ENCODE results near the gene SERTAD2. TPM values are rescaled to one million over a fixed set of nuclear protein-coding genes. Genes with fewer than 3 reads are reported as not detected.

Gene SERTAD2
- total RNA-seq, 1 experiment from 2014 or later = 19.8 TPM

DNA sequence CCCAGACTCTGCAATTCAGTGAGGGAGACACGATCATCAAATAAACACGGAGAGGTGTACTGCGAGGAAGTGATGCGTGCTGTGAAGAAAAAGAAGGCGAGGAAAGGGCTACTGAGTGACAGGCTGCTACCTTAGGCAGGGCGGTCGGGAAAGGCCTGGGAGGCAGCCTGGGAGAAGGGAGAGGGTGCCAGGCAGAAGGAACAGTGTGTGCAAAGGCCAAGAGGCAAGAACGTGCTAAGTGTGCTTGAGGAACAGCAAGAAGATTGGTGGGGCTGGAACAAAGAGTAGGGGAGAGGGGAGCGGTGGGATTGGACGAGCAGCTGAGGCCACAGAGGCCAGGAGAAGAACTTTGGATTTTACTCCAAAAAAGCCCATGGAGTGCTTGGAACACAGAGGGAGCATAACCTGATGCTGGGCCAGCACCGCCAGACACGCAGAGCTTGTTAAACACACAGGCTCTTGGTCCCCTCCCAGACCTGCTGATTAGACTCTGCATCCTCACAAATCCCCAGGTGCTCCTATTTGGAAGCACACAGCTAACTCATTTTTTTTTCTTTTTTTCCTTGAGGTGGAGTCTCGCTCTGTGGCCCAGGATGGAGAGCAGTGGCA is 30.4 kb downstream of the SERTAD2 start:
- Histone ChIP-seq H3F3A (ENCODE audit: low read length, unreplicated experiment) (no peaks in the 10 kb centered on the region), H3K9me3 (ENCODE audit: low read length) (no peaks in the 10 kb centered on the region), H3K27me3 (ENCODE audit: low read length) (no peaks in the 10 kb centered on the region), H3K4me1 (ENCODE audit: insufficient read depth, low read length) (no peaks in the 10 kb centered on the region), H3K9ac (ENCODE audit: low read length) (no peak overlapping the region), H2AFZ (ENCODE audit: low read length) (no peak overlapping the region), H4K20me1 (ENCODE audit: low read length) (no peaks in the 10 kb centered on the region), H3K79me2 (ENCODE audit: low read length) (no peaks in the 10 kb centered on the region), H3K9me2 (replicated peaks; ENCODE audit: low read length) (no peaks in the 10 kb centered on the region), H3K4me2 (ENCODE audit: low read length) (no peak overlapping the region), H3K27ac (ENCODE audit: low read length) (no peak overlapping the region), H3K36me3 (ENCODE audit: low read depth, low read length) (no peaks in the 10 kb centered on the region), H3K4me3 (ENCODE audit: low read length) (no peak overlapping the region)
- TF ChIP-seq EZH2phosphoT487 (IDR thresholded peaks at IDR 0.05; ENCODE audit: borderline replicate concordance, low read length) (no peak), EZH2 (IDR thresholded peaks at IDR 0.05; ENCODE audit: low read length, unreplicated experiment) (no peak)
- TF ChIP-seq, protein P1, sequence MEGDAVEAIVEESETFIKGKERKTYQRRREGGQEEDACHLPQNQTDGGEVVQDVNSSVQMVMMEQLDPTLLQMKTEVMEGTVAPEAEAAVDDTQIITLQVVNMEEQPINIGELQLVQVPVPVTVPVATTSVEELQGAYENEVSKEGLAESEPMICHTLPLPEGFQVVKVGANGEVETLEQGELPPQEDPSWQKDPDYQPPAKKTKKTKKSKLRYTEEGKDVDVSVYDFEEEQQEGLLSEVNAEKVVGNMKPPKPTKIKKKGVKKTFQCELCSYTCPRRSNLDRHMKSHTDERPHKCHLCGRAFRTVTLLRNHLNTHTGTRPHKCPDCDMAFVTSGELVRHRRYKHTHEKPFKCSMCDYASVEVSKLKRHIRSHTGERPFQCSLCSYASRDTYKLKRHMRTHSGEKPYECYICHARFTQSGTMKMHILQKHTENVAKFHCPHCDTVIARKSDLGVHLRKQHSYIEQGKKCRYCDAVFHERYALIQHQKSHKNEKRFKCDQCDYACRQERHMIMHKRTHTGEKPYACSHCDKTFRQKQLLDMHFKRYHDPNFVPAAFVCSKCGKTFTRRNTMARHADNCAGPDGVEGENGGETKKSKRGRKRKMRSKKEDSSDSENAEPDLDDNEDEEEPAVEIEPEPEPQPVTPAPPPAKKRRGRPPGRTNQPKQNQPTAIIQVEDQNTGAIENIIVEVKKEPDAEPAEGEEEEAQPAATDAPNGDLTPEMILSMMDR (conservative IDR thresholded peaks at IDR 0.05; ENCODE audit: low read depth, low read length) = no peak
- POLR2A ChIA-PET (ENCODE audit: unreplicated experiment) = no interaction called here
- BruUV-seq (replicated peaks) = no TSS peak
- DNase-seq = no peak
- CTCF ChIA-PET = no interaction called here
- intact Hi-C loops (cut with micrococcal nuclease) = no loop called here
- ATAC-seq = no peak

DNA sequence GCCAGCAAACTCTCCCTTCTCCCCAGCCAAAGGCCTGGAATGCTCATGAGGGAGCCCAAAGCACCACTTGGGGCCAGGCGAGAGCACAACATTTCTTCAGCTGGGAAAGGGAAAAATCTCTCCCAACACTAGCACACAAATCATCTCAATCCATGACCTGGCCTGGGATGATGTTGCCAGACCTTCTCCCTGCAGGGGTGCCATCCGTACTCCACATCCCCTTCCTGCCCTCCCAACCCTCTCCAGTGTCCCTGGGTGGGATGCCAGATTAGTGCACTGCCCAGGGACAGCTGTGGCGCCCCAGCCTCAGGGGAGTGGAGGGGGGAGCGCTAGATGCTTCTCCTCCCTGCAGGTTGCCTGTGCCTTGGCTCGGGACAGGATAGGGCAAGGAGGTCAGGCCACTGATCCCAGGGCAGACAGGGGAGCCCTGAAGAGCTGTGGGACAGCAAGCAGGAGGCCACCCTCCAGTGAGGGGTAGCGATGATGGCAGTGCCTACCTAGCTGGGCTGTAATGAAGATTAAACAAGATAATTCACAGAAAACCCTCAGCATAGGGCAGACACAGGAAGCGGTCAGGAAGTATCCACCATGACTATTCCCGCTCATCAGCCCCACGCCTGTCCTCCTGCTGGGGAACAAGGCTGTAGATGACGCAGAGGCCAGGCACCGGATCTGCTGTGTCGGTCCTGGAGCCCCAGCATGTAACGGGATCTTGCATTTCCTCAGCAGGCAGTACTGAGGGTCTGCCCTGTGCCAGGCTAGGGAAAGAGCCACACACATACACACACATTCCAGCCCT is 31.1 kb downstream of the SERTAD2 start:
- Histone ChIP-seq H3F3A (ENCODE audit: low read length, unreplicated experiment) (no peaks in the 10 kb centered on the region), H3K36me3 (ENCODE audit: low read depth, low read length) (no peaks in the 10 kb centered on the region), H3K27ac (ENCODE audit: low read length) (no peak overlapping the region), H3K4me3 (ENCODE audit: low read length) (no peak overlapping the region), H3K4me2 (ENCODE audit: low read length) (no peak overlapping the region), H3K27me3 (ENCODE audit: low read length) (no peaks in the 10 kb centered on the region), H3K9ac (ENCODE audit: low read length) (no peak overlapping the region), H2AFZ (ENCODE audit: low read length) (no peak overlapping the region), H3K4me1 (ENCODE audit: insufficient read depth, low read length) (no peaks in the 10 kb centered on the region), H3K9me3 (ENCODE audit: low read length) (no peaks in the 10 kb centered on the region), H3K9me2 (replicated peaks; ENCODE audit: low read length) (no peaks in the 10 kb centered on the region), H4K20me1 (ENCODE audit: low read length) (no peaks in the 10 kb centered on the region), H3K79me2 (ENCODE audit: low read length) (no peaks in the 10 kb centered on the region)
- ChIA-PET POLR2A (ENCODE audit: unreplicated experiment) (no interaction called here), CTCF (no interaction called here)
- ATAC-seq (no peak), DNase-seq (no peak)
- intact Hi-C loops (cut with micrococcal nuclease) = no loop called here
- no peak for TF ChIP-seq EZH2phosphoT487 (IDR thresholded peaks at IDR 0.05; ENCODE audit: borderline replicate concordance, low read length)
- no TSS peak for BruUV-seq (replicated peaks)

DNA sequence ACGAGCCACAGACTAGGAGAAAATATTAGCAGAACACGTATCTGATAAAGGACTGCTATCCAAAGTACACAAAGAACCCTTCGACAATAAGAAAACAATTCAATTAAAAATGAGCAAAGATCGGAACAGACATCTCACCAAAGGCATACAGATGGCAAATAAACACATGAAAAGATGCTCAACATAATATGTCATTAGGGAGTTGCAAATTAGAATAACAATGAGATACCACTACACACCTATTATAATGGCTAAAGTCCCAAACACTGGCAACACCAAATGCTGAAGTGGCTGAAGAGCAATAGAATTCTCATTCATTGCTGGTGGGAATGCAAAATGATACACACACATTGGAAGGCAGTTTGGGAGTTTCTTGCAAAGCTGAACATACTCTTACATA is 33.1 kb downstream of the SERTAD2 start:
- no peaks in the 10 kb centered on the region for H3K79me2 ChIP-seq (ENCODE audit: low read length)

More for the DNA sequence above, 33.1 kb downstream of the SERTAD2 start:
- Histone ChIP-seq H3K9ac (ENCODE audit: low read length) (no peak overlapping the region), H2AFZ (ENCODE audit: low read length) (no peak overlapping the region), H3K4me2 (ENCODE audit: low read length) (no peak overlapping the region), H3F3A (ENCODE audit: low read length, unreplicated experiment) (no peaks in the 10 kb centered on the region), H3K9me2 (replicated peaks; ENCODE audit: low read length) (no peaks in the 10 kb centered on the region), H3K27ac (ENCODE audit: low read length) (no peak overlapping the region), H3K4me3 (ENCODE audit: low read length) (no peak overlapping the region), H4K20me1 (ENCODE audit: low read length) (no peaks in the 10 kb centered on the region), H3K36me3 (ENCODE audit: low read depth, low read length) (no peaks in the 10 kb centered on the region), H3K9me3 (ENCODE audit: low read length) (no peaks in the 10 kb centered on the region), H3K27me3 (ENCODE audit: low read length) (no peaks in the 10 kb centered on the region), H3K4me1 (ENCODE audit: insufficient read depth, low read length) (no peaks in the 10 kb centered on the region)
- intact Hi-C loops (cut with micrococcal nuclease) = no loop called here
- POLR2A ChIA-PET (ENCODE audit: unreplicated experiment) = no interaction called here
- DNase-seq = no peak
- ATAC-seq = no peak
- TF ChIP-seq, protein P1 (conservative IDR thresholded peaks at IDR 0.05; ENCODE audit: low read depth, low read length) = no peak
- TF ChIP-seq EZH2 (IDR thresholded peaks at IDR 0.05; ENCODE audit: low read length, unreplicated experiment) = no peak
- no peak for TF ChIP-seq EZH2phosphoT487 (IDR thresholded peaks at IDR 0.05; ENCODE audit: borderline replicate concordance, low read length)
- CTCF ChIA-PET = no interaction called here
- BruUV-seq (replicated peaks) = no TSS peak

Measured in PC-3 (cell line).